ENCODE measurements around the gene KIF25.

The KIF25 gene

GRCh38 chr6:167997642-167998041 is at the start of gene KIF25:
KIF25 (plus strand) TSS chr6:167997671; CDS start chr6:168029586, 31,915 bp downstream.
- DNase-seq = no peak

- no peak for DNase-seq
Observed at GRCh38 chr6:167947716-167948115, 49.8 kb upstream of the KIF25 start.

- DNase-seq = no peak
Observed at GRCh38 chr6:167948716-167949115, 48.8 kb upstream of the KIF25 start.

- DNase-seq = no peak
Observed at GRCh38 chr6:167949121-167949684, 48.3 kb upstream of the KIF25 start.

GRCh38 chr6:167951781-167952511 is 45.5 kb upstream of the KIF25 start:
- DNase-seq = no peak

- DNase-seq = no peak
Observed at GRCh38 chr6:167952512-167952859, 45.0 kb upstream of the KIF25 start.

GRCh38 chr6:167953551-167953950 is 43.9 kb upstream of the KIF25 start:
- no peak for DNase-seq

GRCh38 chr6:167954151-167954550 is 43.3 kb upstream of the KIF25 start:
- DNase-seq = no peak

GRCh38 chr6:167956491-167956890 is 41.0 kb upstream of the KIF25 start:
- DNase-seq = no peak

GRCh38 chr6:167956983-167957492 is 40.4 kb upstream of the KIF25 start:
- no peak for DNase-seq

- DNase-seq = no peak
Observed at GRCh38 chr6:167957626-167958025, 39.8 kb upstream of the KIF25 start.

- no peak for DNase-seq
Observed at GRCh38 chr6:167960579-167960978, 36.9 kb upstream of the KIF25 start.

- DNase-seq = no peak
Observed at GRCh38 chr6:167962711-167963110, 34.8 kb upstream of the KIF25 start.

- DNase-seq = no peak
Observed at GRCh38 chr6:167963589-167964057, 33.8 kb upstream of the KIF25 start.

GRCh38 chr6:167965592-167966539 is 31.6 kb upstream of the KIF25 start:
- no peak for DNase-seq

- DNase-seq = no peak
Observed at GRCh38 chr6:167966540-167966905, 30.9 kb upstream of the KIF25 start.

- no peak for DNase-seq
Observed at GRCh38 chr6:167968091-167968490, 29.4 kb upstream of the KIF25 start.

GRCh38 chr6:167970230-167970629 is 27.2 kb upstream of the KIF25 start:
- no peak for DNase-seq

GRCh38 chr6:167972193-167972592 is 25.3 kb upstream of the KIF25 start:
- no peak for DNase-seq

- DNase-seq = no peak
Observed at GRCh38 chr6:167973148-167973885, 24.2 kb upstream of the KIF25 start.

GRCh38 chr6:167974640-167975344 is 22.7 kb upstream of the KIF25 start:
- no peak for DNase-seq

- DNase-seq = no peak
Observed at GRCh38 chr6:167975458-167975857, 22.0 kb upstream of the KIF25 start.
